ENCODE measurements around the gene LILRA5. TPM values are rescaled to one million over a fixed set of nuclear protein-coding genes. Genes with fewer than 3 reads are reported as not detected.
"Not testable (repeated sequence)": the region's sequence is repeated elsewhere in the genome, so short reads cannot be mapped to it uniquely, and the experiment has no call there.

The LILRA5 gene
- total RNA-seq, 1 experiment from 2014 or later = not detected

DNA sequence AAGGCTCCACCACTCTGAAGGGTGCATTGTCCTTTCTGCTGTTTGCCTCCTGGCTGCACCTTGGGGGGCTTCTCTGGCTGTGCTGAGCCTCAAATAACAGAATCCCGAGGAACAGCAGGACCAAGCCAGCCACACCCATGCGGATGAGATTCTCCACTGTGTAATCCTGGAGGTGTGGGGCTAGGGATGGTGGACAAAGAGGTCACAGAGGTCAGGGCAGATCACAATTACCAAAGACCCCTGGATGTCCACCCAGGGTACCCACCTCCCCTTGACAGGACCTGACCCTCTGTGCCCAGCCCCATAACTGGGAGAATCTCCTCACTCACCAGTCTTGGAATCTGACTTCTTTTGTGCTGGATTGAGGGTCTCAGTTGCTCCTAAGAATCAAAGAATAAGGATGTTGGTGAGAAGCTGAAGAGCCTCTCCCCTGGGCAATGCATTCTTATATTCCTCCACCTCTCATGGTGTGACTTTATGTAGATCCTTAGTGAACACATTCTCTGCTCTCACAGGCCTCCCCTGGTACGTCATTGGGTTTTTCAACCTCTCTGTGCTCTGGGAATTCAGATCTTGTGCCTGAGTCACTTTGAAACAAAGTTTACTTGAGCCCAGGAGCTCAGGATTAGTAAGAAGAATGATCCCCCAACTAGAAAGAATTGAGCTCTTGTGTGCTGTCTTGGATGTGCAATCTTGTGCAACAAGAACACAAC, 20.8 kb upstream of the LILRA5 start:
- no peak for DNase-seq (ENCODE audit: low spot score)

- DNase-seq (ENCODE audit: low spot score) = no peak
Measured at GRCh38 chr19:54332149-54332548, 19.2 kb upstream of the LILRA5 start.

- DNase-seq (ENCODE audit: low spot score) = no peak
Measured at GRCh38 chr19:54331626-54332025, 18.7 kb upstream of the LILRA5 start.

DNA sequence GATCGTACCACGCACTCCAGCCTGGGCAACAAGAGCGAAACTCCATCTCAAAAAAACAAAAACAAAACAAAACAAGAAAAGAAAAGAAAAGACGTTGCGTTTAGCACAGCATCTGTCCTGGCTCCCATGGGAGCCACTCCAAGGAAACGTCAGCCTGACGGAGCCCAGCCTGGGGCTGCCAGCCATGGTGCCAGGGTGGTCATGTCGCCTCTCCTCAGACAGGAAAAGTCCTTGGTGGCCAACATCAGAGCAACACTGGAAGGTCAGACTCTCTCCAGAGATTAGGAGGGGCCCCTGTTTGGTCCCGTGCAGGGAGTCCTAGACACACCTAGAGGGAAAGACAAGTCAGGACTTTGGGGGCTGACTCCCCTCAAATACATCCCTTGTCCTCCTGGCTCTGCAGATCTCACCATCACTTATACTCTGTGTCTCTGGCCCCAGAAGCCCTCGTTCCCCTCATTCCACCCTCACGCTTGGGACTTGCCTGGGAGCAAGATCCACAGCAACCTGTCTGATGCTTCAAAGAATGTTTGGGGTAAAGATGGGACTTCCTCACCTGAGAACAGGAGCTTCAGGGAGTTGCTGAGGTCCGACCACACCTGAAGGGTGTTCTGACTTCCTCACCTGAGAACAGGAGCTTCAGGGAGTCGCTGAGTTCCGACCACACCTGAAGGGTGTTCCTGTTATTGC, 16.7 kb upstream of the LILRA5 start:
- no peak for DNase-seq (ENCODE audit: low spot score)

GRCh38 chr19:54328781-54329180, 15.8 kb upstream of the LILRA5 start:
- not testable (repeated sequence) for DNase-seq (ENCODE audit: low spot score)

DNA sequence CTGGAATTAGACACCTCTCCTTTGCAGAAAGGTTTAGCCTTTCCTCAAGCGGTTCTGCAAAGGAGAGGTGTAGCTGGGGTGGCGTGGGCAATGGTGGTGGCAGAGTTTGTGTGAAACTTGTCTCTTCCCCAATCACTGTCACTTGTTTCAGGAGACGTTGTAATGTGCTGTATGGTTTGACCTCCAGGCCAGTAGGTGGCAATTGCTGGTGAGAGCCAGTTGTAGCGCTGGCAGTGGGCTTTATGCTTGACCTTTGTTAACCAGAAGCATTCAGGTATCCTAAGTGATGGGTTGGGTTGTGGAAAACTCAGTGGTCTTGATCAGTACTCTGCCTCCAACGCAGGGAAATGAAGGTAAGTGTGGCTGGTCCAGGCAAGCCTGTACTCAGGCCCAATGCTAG, 12.7 kb upstream of the LILRA5 start:
- no peak for DNase-seq (ENCODE audit: low spot score)

DNA sequence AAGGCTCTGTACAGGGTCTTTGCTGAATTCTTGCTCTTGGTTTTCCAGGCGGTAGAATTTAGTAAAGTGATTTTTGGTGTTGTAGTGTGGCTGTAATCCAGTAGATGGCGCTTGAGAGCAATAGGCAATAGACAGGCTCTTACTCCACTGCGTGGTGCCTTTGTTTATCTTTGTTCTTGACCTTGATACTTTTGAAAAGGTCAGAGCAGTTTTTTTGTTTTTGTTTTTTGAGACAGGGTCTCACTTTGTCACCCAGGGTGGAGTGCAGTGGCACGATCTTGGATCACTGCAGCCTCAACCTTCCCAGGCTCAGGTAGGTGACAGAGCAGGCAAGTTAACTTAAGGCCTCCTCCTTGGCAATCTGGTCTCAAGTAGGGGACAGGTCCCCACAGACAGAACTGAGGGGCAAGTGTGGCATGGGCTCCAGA, 12.2 kb upstream of the LILRA5 start:
- no peak for DNase-seq (ENCODE audit: low spot score)

- DNase-seq (ENCODE audit: low spot score) = no peak
Measured at GRCh38 chr19:54324071-54324470, 11.1 kb upstream of the LILRA5 start.

- DNase-seq (ENCODE audit: low spot score) = not testable (repeated sequence)
Measured at GRCh38 chr19:54322934-54323333, 10.0 kb upstream of the LILRA5 start.

- not testable (repeated sequence) for DNase-seq (ENCODE audit: low spot score)
Measured at GRCh38 chr19:54322295-54322694, 9.3 kb upstream of the LILRA5 start.

DNA sequence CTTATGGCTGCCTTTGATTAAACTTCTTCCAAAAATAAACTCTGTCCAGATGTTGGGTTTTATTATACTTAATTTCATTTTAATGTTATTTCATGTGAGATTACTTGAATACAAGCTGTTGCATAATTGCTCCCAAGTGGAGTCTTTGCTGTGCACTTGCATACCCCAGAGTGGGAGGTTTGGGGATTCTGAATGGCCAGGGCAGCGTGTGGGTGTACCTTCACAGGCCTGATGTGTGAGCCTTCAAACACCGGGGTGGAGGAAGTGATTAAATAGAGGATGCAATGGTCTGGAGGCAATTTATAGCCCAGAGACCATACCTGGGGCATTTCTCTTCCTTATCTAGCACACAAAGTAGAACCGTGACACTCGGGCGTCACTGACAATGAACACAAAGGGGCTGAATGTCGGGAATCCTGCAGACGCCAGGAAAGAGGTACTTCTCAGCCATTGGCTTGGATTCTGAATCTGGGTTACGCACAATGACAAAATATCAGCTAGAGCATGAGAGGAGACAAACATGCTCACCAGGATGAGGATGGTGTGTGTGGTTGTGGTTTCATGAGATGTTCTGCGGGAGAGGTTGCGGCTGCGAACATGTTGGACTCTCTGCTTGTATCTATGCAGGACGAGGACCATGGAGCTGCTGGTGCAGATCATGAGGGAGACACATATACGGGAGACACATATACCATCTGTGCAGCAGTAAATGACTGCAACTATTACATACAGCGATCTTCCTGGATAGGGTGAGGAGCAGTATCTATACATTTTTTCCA, 7.1 kb upstream of the LILRA5 start:
- no peak for DNase-seq (ENCODE audit: low spot score)

DNA sequence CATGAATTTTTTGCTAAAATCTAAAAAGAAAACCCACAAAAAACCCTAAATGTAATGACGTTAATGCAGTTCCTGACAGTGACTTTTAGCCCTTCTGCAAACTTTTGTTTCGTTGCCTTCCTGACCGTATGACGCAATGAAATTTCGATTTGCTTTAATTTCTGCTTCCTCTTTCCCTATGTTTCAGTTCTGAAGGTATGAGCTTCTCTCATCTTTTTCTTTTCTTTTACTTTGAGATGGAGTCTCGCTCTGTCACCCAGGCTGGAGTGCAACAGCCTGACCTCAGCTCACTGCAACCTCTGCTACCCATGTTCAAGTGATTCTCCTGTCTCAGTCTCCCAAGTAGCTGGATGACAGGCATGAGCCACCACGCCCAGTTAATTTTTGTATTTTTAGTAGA, 6.1 kb upstream of the LILRA5 start:
- DNase-seq (ENCODE audit: low spot score) = no peak

DNA sequence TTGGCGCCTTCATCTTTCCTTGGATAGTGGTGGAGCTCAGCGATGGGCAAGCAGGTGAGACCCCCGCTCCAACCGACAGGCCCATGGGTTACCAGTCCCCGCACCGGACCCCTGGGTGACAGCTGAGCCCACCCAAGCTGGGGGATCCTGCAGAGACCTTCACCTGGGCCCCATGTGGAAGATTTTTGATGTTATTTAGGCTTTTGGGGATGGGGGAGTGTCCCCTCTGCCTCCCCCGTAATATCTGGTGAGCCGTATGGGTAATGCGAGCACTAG, 4.9 kb upstream of the LILRA5 start:
- no peak for DNase-seq (ENCODE audit: low spot score)

GRCh38 chr19:54317108-54317964, 4.4 kb upstream of the LILRA5 start:
- DNase-seq (ENCODE audit: low spot score) = no peak

DNA sequence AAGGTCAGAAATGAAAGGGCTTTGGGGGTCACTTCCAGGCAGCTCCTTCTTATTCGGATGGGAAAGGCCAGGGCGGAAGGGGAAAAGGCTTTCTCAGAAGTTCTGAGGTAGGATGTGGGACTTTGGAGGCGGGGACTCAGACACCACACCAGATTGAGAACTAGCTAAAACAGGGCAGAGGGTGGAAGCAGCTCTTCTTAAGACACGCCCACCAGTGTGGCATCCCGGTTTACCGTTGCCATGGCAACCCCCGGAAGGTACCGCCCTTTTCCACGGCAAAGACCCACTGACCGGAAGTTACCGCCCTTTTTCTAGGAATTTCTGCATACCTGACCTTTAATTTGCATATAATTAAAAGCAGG, 3.8 kb upstream of the LILRA5 start:
- no peak for DNase-seq (ENCODE audit: low spot score)

DNA sequence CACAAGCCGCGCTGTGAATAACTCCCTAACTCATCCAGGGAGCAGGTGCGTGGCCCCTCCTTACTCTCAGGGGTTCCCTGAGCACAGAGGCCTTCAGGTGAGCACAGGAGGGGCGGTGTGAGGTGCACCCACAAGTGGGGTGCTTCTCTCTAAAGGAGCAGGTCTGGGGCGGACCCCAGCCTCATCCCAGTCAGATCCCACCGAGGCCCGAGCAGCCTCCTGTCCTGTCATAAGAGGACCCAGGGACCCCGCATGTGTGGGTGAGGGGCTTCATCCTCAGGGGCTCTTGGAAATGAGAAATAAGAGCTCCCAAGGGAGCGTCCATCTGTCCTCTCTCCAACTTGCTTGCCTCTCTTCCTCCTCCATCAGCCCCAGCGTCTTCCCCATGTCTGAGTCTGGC, 3.0 kb upstream of the LILRA5 start:
- no peak for DNase-seq (ENCODE audit: low spot score)

DNA sequence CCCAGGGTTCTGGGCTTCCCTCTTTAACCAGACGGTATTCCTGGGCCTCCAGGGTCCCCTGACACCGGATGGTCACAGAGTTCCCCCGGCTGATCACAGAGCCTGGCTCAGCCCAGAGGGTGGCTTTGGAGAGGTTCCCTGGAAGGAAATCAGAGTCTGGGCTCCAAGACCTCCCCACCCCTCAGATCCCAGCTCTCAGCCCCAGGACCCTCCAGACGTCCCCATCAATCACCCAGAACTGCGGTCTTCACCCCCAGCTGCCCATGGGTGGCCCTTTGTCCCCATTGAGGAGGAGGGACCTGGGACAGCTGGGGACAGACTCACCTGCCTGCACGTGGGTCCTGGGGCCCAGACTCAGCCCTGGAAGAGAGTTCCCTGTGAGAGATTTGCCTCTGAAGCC, 955 bp downstream of the LILRA5 start:
- DNase-seq (ENCODE audit: low spot score) = no peak

GRCh38 chr19:54311486-54311885, 1.5 kb downstream of the LILRA5 start:
- no peak for DNase-seq (ENCODE audit: low spot score)

DNA sequence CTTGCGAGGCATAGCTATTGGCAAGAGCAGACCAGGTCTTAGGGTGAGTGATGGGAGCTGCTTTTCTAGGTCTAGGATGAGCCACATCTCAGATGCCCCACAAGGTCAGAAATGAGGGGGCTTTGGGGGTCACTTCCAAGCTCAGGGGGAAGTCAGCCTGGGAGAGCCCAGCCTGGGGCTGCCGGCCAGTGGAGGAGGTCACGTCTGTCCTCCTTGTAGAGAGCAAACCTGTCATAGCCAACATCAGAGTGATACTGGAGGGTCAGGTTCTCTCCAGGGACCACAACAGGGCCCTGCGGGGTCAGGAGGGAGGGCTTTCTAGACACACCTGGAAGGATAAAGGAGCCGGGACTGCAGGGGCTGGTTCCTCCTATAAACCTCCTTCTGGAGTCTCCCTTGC, 2.4 kb downstream of the LILRA5 start:
- DNase-seq (ENCODE audit: low spot score) = no peak

GRCh38 chr19:54309811-54310210, 3.2 kb downstream of the LILRA5 start:
- no peak for DNase-seq (ENCODE audit: low spot score)

DNA sequence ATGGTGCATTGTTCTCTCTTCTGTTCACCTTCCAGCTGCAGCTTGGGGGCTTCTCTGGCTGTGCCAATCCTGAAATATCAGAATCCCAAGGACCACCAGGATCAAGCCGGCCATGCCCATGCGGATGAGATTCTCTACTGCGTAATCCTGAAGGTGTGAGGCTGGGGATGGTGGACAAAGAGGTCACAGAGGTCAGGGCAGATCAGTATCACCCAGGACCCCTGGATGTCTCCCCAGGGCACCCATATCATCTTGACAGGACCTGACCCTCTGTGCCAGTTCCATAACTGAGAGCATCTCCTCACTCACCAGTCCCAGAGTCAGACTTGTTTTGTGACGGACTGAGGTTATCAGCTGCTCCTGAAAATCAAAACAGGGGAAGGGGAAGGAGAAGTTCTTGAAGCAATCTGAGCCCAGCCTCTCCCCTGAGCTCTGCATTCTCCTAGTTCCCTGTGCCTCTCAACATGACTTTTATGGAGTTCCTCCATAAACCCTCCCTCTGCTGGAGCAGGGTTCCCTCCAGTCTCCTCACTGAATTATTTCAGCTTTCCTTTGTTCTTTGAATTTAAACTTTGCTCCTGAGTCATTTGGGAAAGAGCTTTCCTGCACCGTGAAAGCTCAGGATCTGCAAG, 5.5 kb downstream of the LILRA5 start:
- no peak for DNase-seq (ENCODE audit: low spot score)

GRCh38 chr19:54305141-54305540, 7.8 kb downstream of the LILRA5 start:
- no peak for DNase-seq (ENCODE audit: low spot score)
